ENCODE results near the gene MLXIPL.
A peak's percentile ranks its signal among the peaks of the same experiment; 100 is the strongest.
"Not testable (repeated sequence)": the region's sequence is repeated elsewhere in the genome, so short reads cannot be mapped to it uniquely, and the experiment has no call there.

Gene MLXIPL

GRCh38 chr7:73556208-73557107 is 67.9 kb downstream of the MLXIPL start:
- peak; percentile 18 for FAIRE-seq
- DNase-seq (ENCODE audit: insufficient read length, low spot score) = no peak

DNA sequence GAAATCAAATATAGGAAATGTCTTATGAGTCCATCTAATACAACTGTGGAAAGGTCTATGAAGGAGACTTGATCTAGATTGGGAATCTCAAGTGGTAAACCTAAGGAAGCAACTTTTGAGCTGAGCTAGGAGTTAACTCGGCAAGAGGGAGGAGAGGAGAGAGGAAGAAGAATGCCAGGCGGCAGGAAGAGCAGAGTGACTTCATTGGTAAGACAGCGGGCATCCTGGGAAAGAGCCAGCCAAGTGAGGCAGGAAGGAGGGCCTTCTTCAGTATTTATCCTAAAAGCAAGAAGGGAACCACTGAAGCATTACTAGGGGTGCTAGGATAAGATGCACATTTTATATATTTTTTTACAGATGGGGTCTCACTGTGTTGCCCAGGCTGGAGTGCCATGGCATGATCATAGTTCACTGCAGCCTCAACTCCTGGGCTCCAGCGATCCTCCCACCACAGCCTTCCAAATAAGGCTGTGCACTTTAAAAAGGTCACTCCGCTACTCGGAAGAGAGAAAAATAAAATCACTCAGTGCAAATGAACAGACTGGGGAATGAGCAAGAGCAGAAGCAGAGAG is 68.8 kb downstream of the MLXIPL start:
- DNase-seq (ENCODE audit: insufficient read length, low spot score) (no peak), FAIRE-seq (no peak)

- not testable (repeated sequence) for DNase-seq (ENCODE audit: insufficient read length, low spot score); FAIRE-seq
Observed at GRCh38 chr7:73550093-73550492, 74.2 kb downstream of the MLXIPL start.

- FAIRE-seq (no peak), DNase-seq (ENCODE audit: insufficient read length, low spot score) (no peak)
Observed at GRCh38 chr7:73549176-73549575, 75.1 kb downstream of the MLXIPL start.

DNA sequence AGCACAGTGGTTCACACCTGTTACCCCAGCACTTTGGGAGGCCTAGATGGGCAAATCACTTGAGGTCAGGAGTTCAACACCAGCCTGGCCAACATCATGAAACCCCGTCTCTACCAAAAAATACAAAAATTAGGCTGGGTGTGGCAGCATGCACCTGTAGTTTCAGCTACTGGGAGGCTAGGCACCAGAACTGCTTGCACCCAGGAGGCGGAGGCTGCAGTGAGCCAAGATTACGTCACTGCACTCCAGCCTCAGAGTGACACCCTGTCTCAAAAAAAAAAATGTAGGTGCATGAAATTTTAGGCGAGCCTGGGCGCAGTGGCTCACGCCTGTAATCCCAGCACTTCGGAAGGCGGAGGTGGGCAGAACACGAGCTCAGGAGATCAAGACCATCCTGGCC is 76.5 kb downstream of the MLXIPL start:
- no peak for FAIRE-seq
- no peak for DNase-seq (ENCODE audit: insufficient read length, low spot score)

DNA sequence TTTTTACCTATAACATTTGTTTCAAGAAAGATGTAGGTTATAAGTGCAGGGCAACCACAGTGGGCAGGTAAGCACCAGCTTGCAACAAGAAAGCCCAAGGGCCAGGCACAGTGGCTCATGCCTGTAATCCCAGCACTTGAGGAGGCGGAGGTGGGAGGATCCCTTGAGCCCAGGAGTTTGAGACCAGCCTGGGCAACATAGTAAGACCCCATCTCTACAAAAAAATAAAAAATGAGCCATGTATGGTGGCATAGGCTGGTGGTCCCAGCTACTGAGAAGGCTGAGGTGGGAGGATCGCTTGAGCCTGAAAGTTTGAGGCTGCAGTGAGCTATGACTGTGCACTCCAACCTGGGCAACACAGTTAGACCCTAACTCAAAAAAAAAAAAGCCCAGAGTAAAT is 79.6 kb downstream of the MLXIPL start:
- FAIRE-seq = no peak
- no peak for DNase-seq (ENCODE audit: insufficient read length, low spot score)

All from GM19239 (cell line).